NCI-H446 treated with DMSO at 0.1 percent for 48 hours (cell line): ENCODE data around the gene MPO.

Experiments used
- DNase-seq: peaks from one replicate; lab custom pipeline; 2025; lab: John Stamatoyannopoulos, UW

The MPO gene

DNA sequence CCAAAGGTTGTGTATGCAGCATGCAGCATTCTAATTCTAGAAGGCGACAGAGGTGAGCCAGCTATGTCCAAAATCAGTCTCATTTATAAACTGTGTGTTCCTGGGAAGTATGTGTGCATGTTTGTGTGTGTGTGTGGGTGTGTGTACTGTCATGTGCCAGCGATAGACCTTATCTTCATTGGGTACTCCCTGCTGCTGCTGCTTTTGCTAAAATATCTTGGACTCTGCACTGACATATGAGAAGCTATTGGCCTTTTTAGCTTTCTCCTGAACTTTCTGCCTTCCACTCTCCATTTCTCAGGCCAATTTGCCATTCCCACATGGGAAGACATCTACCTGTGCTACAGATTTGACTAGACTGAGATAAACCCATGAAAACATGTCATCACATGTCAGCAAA, 44.3 kb downstream of the MPO start:
- no peak for DNase-seq

DNA sequence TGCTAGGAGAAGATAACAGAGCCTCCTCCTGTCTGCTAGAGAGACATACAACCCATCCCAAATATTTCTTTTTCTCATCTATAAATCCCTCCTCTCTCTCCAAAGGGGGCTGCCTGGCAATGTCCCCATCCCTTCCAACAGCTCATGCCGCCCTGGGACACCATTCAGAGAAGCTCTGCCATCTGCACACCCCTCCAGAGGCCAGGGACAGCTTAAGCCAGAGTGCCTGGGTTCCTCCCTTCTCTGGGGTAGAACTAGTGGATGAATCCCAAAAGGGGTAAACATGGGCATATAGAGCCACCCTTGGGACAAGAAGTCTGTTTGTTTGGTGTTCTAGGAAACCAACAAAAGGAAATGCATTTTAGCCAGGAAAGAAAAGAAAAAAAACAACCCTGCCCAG, 44.9 kb downstream of the MPO start:
- no peak for DNase-seq

DNA sequence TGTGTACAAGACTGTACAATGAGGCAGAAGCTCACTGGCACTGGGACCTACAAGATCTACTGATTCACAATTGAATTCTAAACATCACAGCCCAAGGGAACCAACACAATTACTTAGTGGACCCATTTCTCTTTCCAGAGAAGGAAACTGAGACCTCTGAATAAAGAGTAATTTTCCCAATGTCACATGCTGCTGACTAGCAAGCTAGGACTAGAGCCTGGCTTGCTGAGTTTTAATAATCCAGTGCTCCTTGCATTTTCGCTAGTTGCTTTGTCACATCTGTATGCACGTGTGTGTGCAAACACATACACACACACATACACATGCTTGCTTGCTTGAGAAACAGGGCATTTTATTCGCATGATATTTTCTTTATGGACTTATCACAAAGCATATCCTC, 46.2 kb downstream of the MPO start:
- no peak for DNase-seq

DNA sequence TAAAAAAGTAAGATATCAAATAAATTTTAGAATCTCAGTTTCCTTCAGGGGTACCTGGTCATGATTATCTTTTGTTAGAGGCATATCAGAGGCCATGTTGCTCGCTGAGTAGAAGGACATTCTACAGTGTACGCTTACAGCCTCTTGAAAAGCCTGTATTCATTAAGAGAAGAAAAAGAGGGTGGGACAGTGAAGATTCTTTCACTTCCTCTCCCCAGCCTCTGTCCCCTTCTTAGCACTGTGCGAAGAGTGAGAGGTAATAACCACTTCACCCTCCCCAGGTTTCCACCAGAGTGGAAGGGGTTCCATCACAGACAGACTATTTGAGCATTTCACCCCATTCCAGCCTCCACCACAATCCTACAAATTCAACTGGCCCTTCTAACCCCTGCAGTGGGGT, 47.2 kb downstream of the MPO start:
- DNase-seq: no peak

DNA sequence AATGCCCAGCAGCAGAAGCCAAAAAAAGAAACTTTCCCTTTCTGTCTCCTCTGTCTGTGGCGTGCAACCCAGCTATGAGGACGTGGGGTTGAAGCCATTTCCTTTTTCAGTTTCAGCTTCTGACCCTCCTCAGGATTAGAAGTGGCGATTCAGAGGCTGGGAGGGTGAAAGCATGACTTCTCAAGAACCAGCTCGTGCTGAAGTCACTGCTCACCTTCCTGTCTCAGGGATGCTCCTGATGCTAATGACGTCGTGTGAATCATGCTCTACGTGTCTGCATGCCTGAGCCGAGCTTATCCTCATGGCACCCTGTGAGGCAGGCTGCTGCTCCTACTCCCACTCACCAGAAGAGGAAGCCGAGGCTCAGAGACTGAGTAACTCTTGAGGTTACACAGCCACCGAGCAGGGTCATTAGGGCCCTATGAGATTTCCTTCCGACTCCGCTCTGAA, 48.0 kb downstream of the MPO start:
- no peak for DNase-seq

DNA sequence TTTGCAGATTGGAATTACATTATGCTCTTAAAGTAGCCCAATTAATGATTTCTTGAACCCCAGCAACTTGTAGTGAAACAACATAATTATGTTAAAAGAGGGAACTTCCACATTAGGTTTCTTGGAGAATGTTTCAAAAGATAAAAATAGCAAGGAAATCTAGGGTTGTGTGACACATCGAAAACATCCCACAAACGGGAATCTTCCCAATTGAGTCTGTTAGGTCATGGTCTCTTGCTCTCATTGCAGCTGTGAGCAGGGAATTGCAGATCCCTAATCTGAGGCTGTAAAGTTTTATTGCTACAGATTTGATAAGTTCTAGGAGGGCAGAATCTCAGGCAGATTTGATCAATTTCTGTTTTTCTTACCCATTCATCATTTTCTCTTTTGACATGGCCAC, 49.1 kb downstream of the MPO start:
- no peak for DNase-seq

DNA sequence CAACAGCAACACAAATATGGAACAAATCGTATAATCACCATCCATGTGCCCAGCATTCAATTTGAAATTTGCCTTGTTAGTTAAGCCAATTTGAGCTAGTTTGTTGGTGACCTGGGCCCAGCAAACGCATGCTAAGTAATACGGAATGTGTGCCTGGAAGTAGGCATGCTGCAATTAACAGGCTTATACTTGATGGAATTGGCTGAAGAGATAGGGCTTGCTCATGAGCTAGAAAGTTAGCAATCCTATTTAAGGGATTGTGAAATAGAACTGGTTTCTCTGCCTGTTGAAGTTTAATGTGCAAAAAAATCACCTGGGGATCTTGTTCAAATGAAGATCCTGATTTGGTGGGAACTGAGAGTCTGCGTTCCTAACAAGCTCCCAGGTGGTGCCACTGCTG, 50.9 kb downstream of the MPO start:
- DNase-seq: no peak

DNA sequence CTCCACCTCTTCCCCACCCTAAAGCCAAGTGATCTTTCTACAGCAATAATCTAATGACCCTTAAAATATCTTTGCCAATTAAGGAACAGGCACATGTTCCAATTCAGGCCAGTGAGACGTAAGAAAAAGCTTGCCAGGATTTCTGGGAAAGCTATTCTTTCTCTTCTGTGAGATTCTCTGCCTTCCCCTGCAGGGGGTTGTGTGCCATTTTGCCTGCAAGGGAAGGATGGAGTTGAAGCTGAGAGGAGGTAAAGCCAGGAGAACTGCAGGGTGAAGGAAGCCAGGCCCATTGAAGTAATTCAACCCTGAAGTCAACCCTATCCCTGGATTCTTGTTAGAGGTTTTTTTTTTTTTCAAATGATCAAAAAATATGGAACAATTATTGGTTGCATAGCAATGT, 51.4 kb downstream of the MPO start:
- DNase-seq: no peak

DNA sequence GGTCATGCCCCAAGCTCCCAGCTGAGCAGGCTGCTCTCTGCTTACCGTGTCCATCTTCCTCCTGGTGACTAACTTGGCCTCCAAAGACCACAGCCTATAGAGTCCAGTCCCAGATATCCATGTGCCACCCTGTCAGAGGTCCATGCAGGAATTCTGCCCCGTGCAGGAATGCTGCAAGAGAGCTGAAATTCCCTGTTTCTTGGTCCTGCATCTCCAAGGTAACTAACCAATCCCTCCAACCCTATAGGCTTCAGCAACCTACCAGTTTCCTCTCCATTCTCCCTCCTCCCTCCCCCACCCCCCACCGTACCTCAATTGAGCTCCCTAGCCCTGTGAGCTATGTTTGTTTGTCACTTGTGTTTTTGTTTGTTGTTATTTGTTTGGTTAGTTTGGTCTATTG, 52.1 kb downstream of the MPO start:
- no peak for DNase-seq

DNA sequence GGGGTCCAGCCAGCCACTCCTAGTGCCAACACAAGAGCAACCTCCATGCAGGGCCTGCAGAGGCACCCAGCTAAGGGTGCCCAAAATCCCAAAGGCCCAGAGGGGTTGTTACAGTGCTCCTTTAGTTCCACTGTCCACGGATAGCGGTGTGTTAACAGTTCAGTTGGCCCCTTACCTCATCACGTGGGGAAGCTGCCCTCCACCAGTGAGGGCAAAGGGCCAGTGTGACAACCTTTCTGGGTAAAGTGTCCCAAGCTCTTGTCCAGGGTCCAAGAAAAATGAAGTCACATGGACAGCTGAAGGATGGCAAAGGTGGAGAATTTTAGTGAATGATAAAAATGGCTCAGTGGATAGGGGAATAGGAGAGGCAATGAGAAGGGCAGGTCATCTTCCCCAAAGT, 53.0 kb downstream of the MPO start:
- no peak for DNase-seq

DNA sequence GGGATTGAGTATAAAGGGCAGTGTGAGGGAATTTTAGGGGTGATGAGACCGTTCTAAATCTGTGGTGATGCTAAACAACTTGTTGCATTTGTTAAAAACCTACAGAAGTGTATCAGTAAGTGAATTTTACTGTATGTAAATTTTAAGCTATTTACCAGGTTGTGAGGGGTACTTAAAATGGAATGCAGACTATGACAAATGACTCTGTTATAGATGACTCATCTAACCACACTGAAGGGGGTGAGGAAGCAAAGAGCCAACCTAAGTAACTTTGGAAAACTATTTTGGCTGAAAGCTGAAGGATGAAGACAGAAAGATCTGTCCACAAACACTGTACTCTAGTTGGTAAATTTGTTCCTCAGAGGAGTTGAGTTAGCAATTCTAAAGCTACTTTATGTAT, 56.4 kb downstream of the MPO start:
- DNase-seq: no peak
